SHP77 (cell line): ENCODE measurements around the gene ASB4.
A peak's percentile ranks its signal among the peaks of the same experiment; 100 is the strongest.

Experiments
- DNase-seq, 2 experiments: peaks; one replicate each; lab custom pipeline; 2025; lab: John Stamatoyannopoulos, UW

The ASB4 gene

GRCh38 chr7:95526128-95526738 lies 40.5 kb downstream of the ASB4 start:
- no peak for DNase-seq

- peak; percentile 71 for DNase-seq
Measured at GRCh38 chr7:95527033-95527775, 41.5 kb downstream of the ASB4 start.

- DNase-seq = peak in 1 of 2 experiments; percentile 31
Measured at GRCh38 chr7:95527776-95528250, 42.1 kb downstream of the ASB4 start.

- DNase-seq = no peak
Measured at GRCh38 chr7:95529701-95530100, 44.0 kb downstream of the ASB4 start.

- no peak for DNase-seq
Measured at GRCh38 chr7:95530881-95531280, 45.1 kb downstream of the ASB4 start.

GRCh38 chr7:95531605-95532219 lies 46.0 kb downstream of the ASB4 start:
- no peak for DNase-seq

GRCh38 chr7:95534796-95535195 lies 49.1 kb downstream of the ASB4 start:
- no peak for DNase-seq

- no peak for DNase-seq
Measured at GRCh38 chr7:95535662-95536061, 49.9 kb downstream of the ASB4 start.

GRCh38 chr7:95536656-95537311 lies 51.0 kb downstream of the ASB4 start:
- no peak for DNase-seq

GRCh38 chr7:95537468-95537867 lies 51.7 kb downstream of the ASB4 start:
- no peak for DNase-seq

- DNase-seq = no peak
Measured at GRCh38 chr7:95539426-95539825, 53.7 kb downstream of the ASB4 start.

GRCh38 chr7:95540366-95540765 lies 54.6 kb downstream of the ASB4 start:
- DNase-seq = no peak

GRCh38 chr7:95543312-95543711 lies 57.6 kb downstream of the ASB4 start:
- no peak for DNase-seq

- DNase-seq = no peak
Measured at GRCh38 chr7:95544171-95544570, 58.4 kb downstream of the ASB4 start.

GRCh38 chr7:95545007-95545615 lies 59.4 kb downstream of the ASB4 start:
- DNase-seq = peak in 1 of 2 experiments; percentile 48

GRCh38 chr7:95545673-95546072 lies 59.9 kb downstream of the ASB4 start:
- DNase-seq = no peak

GRCh38 chr7:95546647-95547046 lies 60.9 kb downstream of the ASB4 start:
- DNase-seq = no peak

- DNase-seq = no peak
Measured at GRCh38 chr7:95547361-95548348, 61.9 kb downstream of the ASB4 start.

GRCh38 chr7:95549818-95550529 lies 64.2 kb downstream of the ASB4 start:
- DNase-seq = no peak

GRCh38 chr7:95550546-95550945 lies 64.8 kb downstream of the ASB4 start:
- DNase-seq = no peak
